Panc1 (cell line): ENCODE results near the gene ZC3H7A. TPM values are rescaled to one million over a fixed set of nuclear protein-coding genes. Genes with fewer than 3 reads are reported as not detected.

Experiments
- ATAC-seq: fragments of 200-7000 bp; cut with Tn5 transposase; 2 replicates; pipeline ENCODE4 v1.9.1; 2020; ENCODE audit warnings: mild to moderate bottlenecking, moderate library complexity
- BruUV-seq: library from RNA; stranded (reverse); fragments of 400-500 nt; replicated peaks from 2 replicates; lab custom pipeline; 2021; lab: Mats Ljungman, UMichigan
- CTCF ChIA-PET: fragments of 300-600 bp; sonication (Branson Sonifier 250); formaldehyde crosslinking; loops from one replicate; lab custom pipeline; 2022; ENCODE audit warnings: antibody characterized with exemption; lab: Charles Lee
- POLR2A ChIA-PET: fragments of 300-600 bp; sonication (Branson Sonifier 250); formaldehyde crosslinking; loops from one replicate; lab custom pipeline; 2022; ENCODE audit warnings: antibody characterized with exemption; lab: Charles Lee
- DNase-seq: peaks from one replicate; pipeline ENCODE4 v3.0.0-alpha.2; 2010; ENCODE audit warnings: low read depth, low spot score
- H3K27ac ChIP-seq: 2 replicates; pipeline ENCODE4 v1.5.1; 2011; ENCODE audit warnings: mild to moderate bottlenecking, low read length, inconsistent platforms
- H3K27me3 ChIP-seq: fragments of 200-500 bp; sonication (Bioruptor generic); 2 replicates; pipeline ENCODE4 v1.6.0; 2014; ENCODE audit warnings: low read length, inconsistent platforms; ENCODE audit not compliant: control insufficient read depth, insufficient read depth
- H3K36me3 ChIP-seq: fragments of 200-500 bp; sonication (Bioruptor generic); 2 replicates; pipeline ENCODE4 v1.5.1; 2014; ENCODE audit warnings: inconsistent platforms, mild to moderate bottlenecking, low read length, moderate library complexity; ENCODE audit not compliant: control insufficient read depth, insufficient read depth
- H3K4me1 ChIP-seq: 2 replicates; pipeline ENCODE4 v1.5.1; 2011; ENCODE audit warnings: inconsistent platforms, mild to moderate bottlenecking, low read length, moderate library complexity; ENCODE audit not compliant: control insufficient read depth, insufficient read depth
- H3K4me3 ChIP-seq, 2 experiments: 2 replicates each; pipeline ENCODE4 v1.5.1; 2011 to 2012; ENCODE audit warnings: low read depth in 2 of 2, low read length in 2 of 2, mild to moderate bottlenecking in 2 of 2, inconsistent platforms in 1 of 2, moderate library complexity in 1 of 2
- H3K9me3 ChIP-seq: fragments of 200-500 bp; sonication (Bioruptor generic); 2 replicates; pipeline ENCODE4 v1.5.1; 2014; ENCODE audit warnings: low read depth, mild to moderate bottlenecking, inconsistent platforms, low read length, moderate library complexity; ENCODE audit not compliant: control insufficient read depth, insufficient read depth
- POLR2AphosphoS5 ChIP-seq: IDR thresholded peaks from 2 replicates; pipeline ENCODE4 v1.6.1; 2012; ENCODE audit warnings: mild to moderate bottlenecking, low read depth, low read length, moderate library complexity
- SIN3A ChIP-seq: IDR thresholded peaks from 2 replicates; pipeline ENCODE4 v1.6.1; 2012; ENCODE audit warnings: low read depth, mild to moderate bottlenecking, low read length, moderate library complexity, borderline replicate concordance; ENCODE audit not compliant: insufficient read depth
- TCF7L2 ChIP-seq: IDR thresholded peaks from 2 replicates; pipeline ENCODE4 v1.6.1; 2011; ENCODE audit warnings: mild to moderate bottlenecking, low read depth, low read length, inconsistent platforms
- in situ Hi-C: cut with HindIII; loops from 2 replicates; pipeline ENCODE4 v1.10.0; 2016; ENCODE audit warnings: low sequenced_read_pairs, low pct_unique_long_range_greater_than_20kb
- intact Hi-C: fragments of 100-400 bp; cut with micrococcal nuclease; formaldehyde crosslinking; loops from one replicate; pipeline ENCODE4 v1.10.0; 2022; ENCODE audit not compliant: unreplicated experiment
- total RNA-seq: library from RNA; stranded (reverse); gene quantifications from one replicate; pipeline ENCODE4 v1.2.1, GENCODE V29; 2021; ENCODE audit not compliant: unreplicated experiment
- TF ChIP-seq, protein P1 (sequence below), 2 experiments: IDR thresholded peaks; 2 replicates each; pipeline ENCODE4 v1.6.1; 2011 to 2012; ENCODE audit warnings: low read depth in 2 of 2, control low read depth in 1 of 2, low read length in 1 of 2, mild to moderate bottlenecking in 1 of 2, moderate library complexity in 1 of 2; ENCODE audit not compliant: insufficient read depth in 1 of 2
- TF ChIP-seq, protein P2 (sequence below): fragments of 450-650 bp; IDR thresholded peaks from 2 replicates; pipeline ENCODE4 v1.5.1; 2017; ENCODE audit warnings: mild to moderate bottlenecking

The ZC3H7A gene
- total RNA-seq, 1 experiment from 2014 or later = 52.3 TPM

DNA sequence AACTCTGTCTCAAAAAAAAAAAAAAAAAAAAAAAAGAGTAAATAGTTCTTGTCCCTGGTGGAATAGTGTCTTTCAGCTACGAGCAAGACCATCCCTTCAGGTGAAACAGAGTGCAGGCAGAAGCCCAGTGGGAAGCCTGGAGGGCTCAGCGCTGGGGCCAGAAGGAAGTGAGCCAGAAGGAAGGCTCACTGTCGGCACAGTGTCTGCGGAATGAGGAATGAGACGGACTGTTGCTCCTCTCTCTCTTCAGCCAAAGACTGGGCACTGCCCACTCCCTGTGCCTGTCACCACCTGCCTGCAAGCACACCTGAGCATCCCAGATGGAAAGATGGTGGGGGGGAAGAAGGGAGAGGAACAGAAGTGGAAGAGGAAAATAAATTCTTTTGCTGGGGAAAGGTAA is 46.8 kb upstream of the ZC3H7A start:
- ChIA-PET CTCF (no interaction called here), POLR2A (interaction anchor here (0.6 kb wide), 1 partner anchor 80 kb away, joined by 3 read pairs; no protein-coding TSS in a partner anchor)
- ATAC-seq (no peak), DNase-seq (no peak)
- intact Hi-C loops (no loop called here), in situ Hi-C loops (no loop called here)
- Histone ChIP-seq H3K9me3 (no peaks in the 10 kb centered on the region), H3K36me3 (peaks cover 53% of the 10 kb centered on the region), H3K27ac (no peak overlapping the region), H3K4me1 (no peaks in the 10 kb centered on the region; the same call in 1 of the 2 replicates), H3K27me3 (no peaks in the 10 kb centered on the region), H3K4me3 (no peak overlapping the region)
- BruUV-seq = no TSS peak
- TF ChIP-seq SIN3A (no peak), POLR2AphosphoS5 (no peak), TCF7L2 (no peak)
- TF ChIP-seq, protein P1, sequence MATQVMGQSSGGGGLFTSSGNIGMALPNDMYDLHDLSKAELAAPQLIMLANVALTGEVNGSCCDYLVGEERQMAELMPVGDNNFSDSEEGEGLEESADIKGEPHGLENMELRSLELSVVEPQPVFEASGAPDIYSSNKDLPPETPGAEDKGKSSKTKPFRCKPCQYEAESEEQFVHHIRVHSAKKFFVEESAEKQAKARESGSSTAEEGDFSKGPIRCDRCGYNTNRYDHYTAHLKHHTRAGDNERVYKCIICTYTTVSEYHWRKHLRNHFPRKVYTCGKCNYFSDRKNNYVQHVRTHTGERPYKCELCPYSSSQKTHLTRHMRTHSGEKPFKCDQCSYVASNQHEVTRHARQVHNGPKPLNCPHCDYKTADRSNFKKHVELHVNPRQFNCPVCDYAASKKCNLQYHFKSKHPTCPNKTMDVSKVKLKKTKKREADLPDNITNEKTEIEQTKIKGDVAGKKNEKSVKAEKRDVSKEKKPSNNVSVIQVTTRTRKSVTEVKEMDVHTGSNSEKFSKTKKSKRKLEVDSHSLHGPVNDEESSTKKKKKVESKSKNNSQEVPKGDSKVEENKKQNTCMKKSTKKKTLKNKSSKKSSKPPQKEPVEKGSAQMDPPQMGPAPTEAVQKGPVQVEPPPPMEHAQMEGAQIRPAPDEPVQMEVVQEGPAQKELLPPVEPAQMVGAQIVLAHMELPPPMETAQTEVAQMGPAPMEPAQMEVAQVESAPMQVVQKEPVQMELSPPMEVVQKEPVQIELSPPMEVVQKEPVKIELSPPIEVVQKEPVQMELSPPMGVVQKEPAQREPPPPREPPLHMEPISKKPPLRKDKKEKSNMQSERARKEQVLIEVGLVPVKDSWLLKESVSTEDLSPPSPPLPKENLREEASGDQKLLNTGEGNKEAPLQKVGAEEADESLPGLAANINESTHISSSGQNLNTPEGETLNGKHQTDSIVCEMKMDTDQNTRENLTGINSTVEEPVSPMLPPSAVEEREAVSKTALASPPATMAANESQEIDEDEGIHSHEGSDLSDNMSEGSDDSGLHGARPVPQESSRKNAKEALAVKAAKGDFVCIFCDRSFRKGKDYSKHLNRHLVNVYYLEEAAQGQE (IDR thresholded peaks at IDR 0.05; ENCODE audit: insufficient read depth in 1 of 2, low read depth in 2 of 2, low read length in 1 of 2) = no peak
- TF ChIP-seq, protein P2, sequence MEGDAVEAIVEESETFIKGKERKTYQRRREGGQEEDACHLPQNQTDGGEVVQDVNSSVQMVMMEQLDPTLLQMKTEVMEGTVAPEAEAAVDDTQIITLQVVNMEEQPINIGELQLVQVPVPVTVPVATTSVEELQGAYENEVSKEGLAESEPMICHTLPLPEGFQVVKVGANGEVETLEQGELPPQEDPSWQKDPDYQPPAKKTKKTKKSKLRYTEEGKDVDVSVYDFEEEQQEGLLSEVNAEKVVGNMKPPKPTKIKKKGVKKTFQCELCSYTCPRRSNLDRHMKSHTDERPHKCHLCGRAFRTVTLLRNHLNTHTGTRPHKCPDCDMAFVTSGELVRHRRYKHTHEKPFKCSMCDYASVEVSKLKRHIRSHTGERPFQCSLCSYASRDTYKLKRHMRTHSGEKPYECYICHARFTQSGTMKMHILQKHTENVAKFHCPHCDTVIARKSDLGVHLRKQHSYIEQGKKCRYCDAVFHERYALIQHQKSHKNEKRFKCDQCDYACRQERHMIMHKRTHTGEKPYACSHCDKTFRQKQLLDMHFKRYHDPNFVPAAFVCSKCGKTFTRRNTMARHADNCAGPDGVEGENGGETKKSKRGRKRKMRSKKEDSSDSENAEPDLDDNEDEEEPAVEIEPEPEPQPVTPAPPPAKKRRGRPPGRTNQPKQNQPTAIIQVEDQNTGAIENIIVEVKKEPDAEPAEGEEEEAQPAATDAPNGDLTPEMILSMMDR = no peak

- BruUV-seq = no TSS peak
- H3K36me3 ChIP-seq = peaks cover 51% of the 10 kb centered on the region
- POLR2A ChIA-PET = interaction anchor here (0.6 kb wide), 1 partner anchor 79 kb away, joined by 3 read pairs; no protein-coding TSS in a partner anchor
- no peak overlapping the region for H3K4me3 ChIP-seq
- ATAC-seq = no peak
- no peak for DNase-seq
- no peaks in the 10 kb centered on the region for H3K4me1 ChIP-seq
- no peak overlapping the region for H3K27ac ChIP-seq
- H3K9me3 ChIP-seq = no peaks in the 10 kb centered on the region
- TF ChIP-seq, protein P2 = no peak
- TF ChIP-seq POLR2AphosphoS5 (no peak), SIN3A (no peak), TCF7L2 (no peak)
- TF ChIP-seq, protein P1 (IDR thresholded peaks at IDR 0.05; ENCODE audit: insufficient read depth in 1 of 2, low read depth in 2 of 2, low read length in 1 of 2) = no peak
- CTCF ChIA-PET = no interaction called here
- in situ Hi-C loops = no loop called here
- H3K27me3 ChIP-seq = no peaks in the 10 kb centered on the region
- intact Hi-C loops = no loop called here
Measured at GRCh38 chr16:11843206-11843605, 46.1 kb upstream of the ZC3H7A start.
